HL-60/S4 (cell line): ENCODE results near the gene SLC66A2.

Experiments used
- in situ Hi-C: fragments of 300-500 bp; cut with MboI; formaldehyde crosslinking; loops from 2 replicates; pipeline ENCODE4 v1.14.3; 2022; ENCODE audit warnings: low sequenced_read_pairs

Gene SLC66A2

GRCh38 chr18:79904357-79905147 is 46.9 kb downstream of the SLC66A2 start:
- in situ Hi-C loops, result no loop called here

- in situ Hi-C loops, result no loop called here
These were observed 47.6 kb downstream of the SLC66A2 start for GRCh38 chr18:79903787-79904356.

GRCh38 chr18:79903071-79903635 is 48.3 kb downstream of the SLC66A2 start:
- in situ Hi-C loops, result no loop called here

GRCh38 chr18:79902640-79903039 is 48.8 kb downstream of the SLC66A2 start:
- in situ Hi-C loops, result no loop called here

GRCh38 chr18:79902075-79902474 is 49.4 kb downstream of the SLC66A2 start:
- in situ Hi-C loops, result no loop called here

- in situ Hi-C loops, result no loop called here
These were observed 49.8 kb downstream of the SLC66A2 start for GRCh38 chr18:79901665-79902064.

- in situ Hi-C loops, result no loop called here
These were observed 50.6 kb downstream of the SLC66A2 start for GRCh38 chr18:79900610-79901570.

- in situ Hi-C loops, result no loop called here
These were observed 51.6 kb downstream of the SLC66A2 start for GRCh38 chr18:79899609-79900445.

- in situ Hi-C loops, result no loop called here
These were observed 52.4 kb downstream of the SLC66A2 start for GRCh38 chr18:79898952-79899608.

- in situ Hi-C loops, result no loop called here
These were observed 53.4 kb downstream of the SLC66A2 start for GRCh38 chr18:79897940-79898625.

- in situ Hi-C loops, result no loop called here
These were observed 54.7 kb downstream of the SLC66A2 start for GRCh38 chr18:79896738-79897137.

GRCh38 chr18:79890674-79891073 is 60.8 kb downstream of the SLC66A2 start:
- in situ Hi-C loops, result no loop called here

- in situ Hi-C loops, result no loop called here
These were observed 61.9 kb downstream of the SLC66A2 start for GRCh38 chr18:79889569-79889968.

- in situ Hi-C loops, result no loop called here
These were observed 63.4 kb downstream of the SLC66A2 start for GRCh38 chr18:79888016-79888415.

- in situ Hi-C loops, result no loop called here
These were observed 64.1 kb downstream of the SLC66A2 start for GRCh38 chr18:79887181-79888000.

GRCh38 chr18:79884963-79885728 is 66.3 kb downstream of the SLC66A2 start:
- in situ Hi-C loops, result no loop called here

GRCh38 chr18:79884294-79884962 is 67.0 kb downstream of the SLC66A2 start:
- in situ Hi-C loops, result no loop called here
